Measurements from ENCODE around the gene OLFM1.
"Not testable (repeated sequence)": the region's sequence is repeated elsewhere in the genome, so short reads cannot be mapped to it uniquely, and the experiment has no call there.

The OLFM1 gene

GRCh38 chr9:135060461-135061116, 26.9 kb upstream of the OLFM1 start:
- no peak for DNase-seq (ENCODE audit: low read depth in 4 of 4, low spot score in 1 of 4)

- no peak for DNase-seq (ENCODE audit: low read depth in 4 of 4, low spot score in 1 of 4)
Measured at GRCh38 chr9:135061441-135061840, 26.0 kb upstream of the OLFM1 start.

- no peak for DNase-seq (ENCODE audit: low read depth in 4 of 4, low spot score in 1 of 4)
Measured at GRCh38 chr9:135062254-135062653, 25.2 kb upstream of the OLFM1 start.

DNA sequence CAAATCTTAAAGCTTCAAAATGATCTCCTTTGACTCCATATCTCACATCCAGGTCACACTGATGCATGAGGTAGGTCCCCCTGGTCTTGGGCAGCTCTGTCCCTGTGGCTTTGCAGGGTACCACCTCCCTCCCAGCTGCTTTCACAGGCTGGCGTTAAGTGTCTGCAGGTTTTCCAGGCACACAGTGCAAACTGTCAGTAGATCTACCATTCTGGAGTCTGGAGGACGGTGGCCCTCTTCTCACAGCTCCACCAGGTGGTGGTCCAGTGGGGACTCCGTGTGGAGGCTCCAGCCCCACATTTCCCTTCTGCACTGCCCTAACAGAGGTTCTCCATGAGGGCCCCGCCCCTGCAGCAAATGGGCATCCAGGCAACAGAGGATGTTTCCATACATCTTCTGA, 24.0 kb upstream of the OLFM1 start:
- not testable (repeated sequence) for DNase-seq (ENCODE audit: low read depth in 4 of 4, low spot score in 1 of 4)

DNA sequence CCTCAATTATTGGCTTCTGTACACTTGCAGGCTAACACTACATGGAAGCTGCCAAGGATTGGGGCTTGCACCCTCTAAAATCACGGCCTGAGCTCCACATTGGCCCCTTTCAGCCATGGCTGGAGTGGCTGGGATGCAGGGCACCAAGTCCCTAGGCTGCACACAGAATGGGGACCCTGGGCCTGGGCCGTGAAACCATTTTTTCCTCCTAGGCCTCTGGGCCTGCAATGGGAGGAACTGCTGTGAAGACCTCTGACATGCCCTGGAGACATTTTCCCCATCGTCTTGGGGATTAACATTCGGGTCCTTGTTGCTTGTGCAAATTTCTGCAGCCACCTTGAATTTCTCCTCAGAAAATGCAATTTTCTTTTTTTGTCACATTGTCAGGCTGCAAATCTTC, 23.6 kb upstream of the OLFM1 start:
- not testable (repeated sequence) for DNase-seq (ENCODE audit: low read depth in 4 of 4, low spot score in 1 of 4)

DNA sequence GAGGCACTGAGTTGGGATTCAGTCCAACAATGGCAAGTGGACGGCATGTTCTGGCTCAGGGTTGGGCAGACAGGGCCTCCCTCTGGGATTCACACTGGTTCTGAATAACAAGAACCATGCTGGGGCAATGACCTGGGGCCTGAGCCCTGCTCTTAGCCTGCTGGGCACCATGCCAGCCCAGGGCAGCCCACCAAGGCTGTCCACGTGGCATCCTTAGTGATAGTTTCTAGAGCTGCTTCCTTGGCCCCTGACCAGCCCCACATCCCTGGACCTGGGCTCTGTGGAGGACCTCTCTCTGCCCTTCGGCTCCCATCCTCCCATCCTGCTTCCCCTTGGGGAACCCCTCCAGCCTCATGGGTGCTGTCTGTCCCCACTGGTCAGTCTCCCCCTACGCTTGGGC, 22.3 kb upstream of the OLFM1 start:
- DNase-seq (ENCODE audit: low read depth in 4 of 4, low spot score in 1 of 4): no peak

DNA sequence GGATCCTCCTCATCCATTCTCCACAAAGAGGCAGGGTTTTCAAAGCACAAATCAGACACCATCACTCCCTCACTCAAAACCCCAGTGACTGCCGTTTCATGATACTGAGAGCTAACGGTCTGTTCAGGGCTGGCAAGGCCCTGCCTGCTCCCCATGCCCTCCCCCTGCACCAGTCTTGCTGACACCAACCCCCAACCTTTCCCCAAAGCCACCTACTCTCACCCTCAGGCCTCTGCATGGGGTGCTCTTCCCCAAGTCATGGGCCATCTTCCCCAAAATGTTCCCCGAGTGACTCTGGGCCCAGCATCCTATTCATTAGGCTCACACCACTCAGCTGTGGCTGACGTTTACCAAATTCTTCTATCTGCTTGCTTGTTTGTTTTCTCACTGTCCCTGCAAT, 21.7 kb upstream of the OLFM1 start:
- no peak for DNase-seq (ENCODE audit: low read depth in 4 of 4, low spot score in 1 of 4)

DNA sequence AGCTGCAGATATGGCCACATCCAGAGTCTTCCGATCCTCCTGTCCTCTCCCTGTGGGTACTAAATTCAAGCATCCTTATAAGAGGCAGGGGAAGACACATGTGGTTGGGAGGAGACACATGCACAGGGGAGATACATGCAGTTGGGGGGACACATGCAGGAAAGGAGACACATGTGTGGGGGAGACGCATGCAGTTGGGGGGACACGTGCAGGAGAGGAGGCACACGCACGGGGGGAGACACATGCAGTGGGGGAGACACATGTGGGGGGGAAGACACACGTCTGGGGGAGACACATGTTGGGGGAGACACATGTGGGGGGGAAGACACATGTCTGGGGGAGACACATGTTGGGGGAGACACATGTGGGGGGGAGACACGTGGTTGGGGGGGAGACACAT, 21.2 kb upstream of the OLFM1 start:
- no peak for DNase-seq (ENCODE audit: low read depth in 4 of 4, low spot score in 1 of 4)

DNA sequence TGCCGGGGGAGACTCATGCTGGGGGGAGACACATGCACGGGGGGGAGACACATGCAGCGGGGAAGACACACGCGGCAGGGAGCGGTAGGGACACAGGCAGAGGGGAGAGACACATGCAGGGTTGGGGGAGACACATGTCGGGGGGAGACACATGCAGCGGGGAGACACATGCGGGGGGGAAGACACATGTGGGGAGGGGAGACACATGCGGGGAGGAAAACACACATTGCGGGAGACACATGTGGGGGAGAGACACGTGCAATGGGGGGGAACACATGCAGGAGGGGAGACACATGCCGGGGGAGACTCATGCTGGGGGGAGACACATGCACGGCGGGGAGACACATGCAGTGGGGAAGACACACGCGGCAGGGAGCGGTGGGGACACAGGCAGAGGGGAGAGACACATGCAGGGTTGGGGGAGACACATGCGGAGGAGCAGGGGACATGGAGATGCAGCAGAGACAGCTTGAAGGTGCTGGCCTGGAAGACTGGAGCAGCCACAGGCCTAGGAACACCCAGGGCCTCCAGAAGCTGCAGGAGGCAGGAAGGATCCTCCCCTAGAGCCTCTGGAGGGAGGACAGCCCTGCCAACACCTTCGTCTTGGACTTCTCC, 20.3 kb upstream of the OLFM1 start:
- DNase-seq (ENCODE audit: low read depth in 4 of 4, low spot score in 1 of 4): no peak

DNA sequence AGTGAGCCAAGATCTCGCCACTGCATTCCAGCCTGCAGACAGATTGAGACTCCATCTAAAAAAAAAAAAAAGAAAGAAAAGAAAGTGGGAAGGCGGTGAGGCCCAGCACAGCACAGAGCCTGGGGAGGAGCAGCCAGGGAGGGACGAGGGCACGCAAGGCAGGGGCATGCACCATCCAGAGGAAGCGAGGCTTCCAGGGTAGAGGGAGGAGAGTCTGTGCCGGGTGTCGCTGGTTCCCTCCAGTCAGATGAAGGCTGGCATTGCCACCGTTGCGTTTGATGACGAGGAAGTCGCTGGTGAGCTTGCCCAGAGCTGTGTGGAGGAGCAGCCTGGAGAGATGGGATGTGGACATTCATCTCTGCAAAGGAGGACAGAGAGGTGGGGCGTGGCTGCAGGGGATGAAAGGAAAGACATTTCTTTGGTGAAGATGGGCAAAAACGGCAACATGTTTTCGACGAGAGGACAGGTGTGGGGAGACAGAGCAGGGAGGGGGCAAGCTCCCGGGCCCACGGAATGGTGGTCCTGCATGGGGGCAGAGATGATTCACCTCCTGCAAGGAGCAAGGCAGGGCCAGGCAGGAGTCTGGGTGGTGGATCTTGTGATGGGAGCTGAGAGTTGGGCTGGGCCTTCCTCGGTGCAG, 18.6 kb upstream of the OLFM1 start:
- no peak for DNase-seq (ENCODE audit: low read depth in 4 of 4, low spot score in 1 of 4)

- DNase-seq (ENCODE audit: low read depth in 4 of 4, low spot score in 1 of 4): no peak
Measured at GRCh38 chr9:135069558-135070197, 17.8 kb upstream of the OLFM1 start.

- DNase-seq (ENCODE audit: low read depth in 4 of 4, low spot score in 1 of 4): no peak
Measured at GRCh38 chr9:135070198-135070951, 17.1 kb upstream of the OLFM1 start.

DNA sequence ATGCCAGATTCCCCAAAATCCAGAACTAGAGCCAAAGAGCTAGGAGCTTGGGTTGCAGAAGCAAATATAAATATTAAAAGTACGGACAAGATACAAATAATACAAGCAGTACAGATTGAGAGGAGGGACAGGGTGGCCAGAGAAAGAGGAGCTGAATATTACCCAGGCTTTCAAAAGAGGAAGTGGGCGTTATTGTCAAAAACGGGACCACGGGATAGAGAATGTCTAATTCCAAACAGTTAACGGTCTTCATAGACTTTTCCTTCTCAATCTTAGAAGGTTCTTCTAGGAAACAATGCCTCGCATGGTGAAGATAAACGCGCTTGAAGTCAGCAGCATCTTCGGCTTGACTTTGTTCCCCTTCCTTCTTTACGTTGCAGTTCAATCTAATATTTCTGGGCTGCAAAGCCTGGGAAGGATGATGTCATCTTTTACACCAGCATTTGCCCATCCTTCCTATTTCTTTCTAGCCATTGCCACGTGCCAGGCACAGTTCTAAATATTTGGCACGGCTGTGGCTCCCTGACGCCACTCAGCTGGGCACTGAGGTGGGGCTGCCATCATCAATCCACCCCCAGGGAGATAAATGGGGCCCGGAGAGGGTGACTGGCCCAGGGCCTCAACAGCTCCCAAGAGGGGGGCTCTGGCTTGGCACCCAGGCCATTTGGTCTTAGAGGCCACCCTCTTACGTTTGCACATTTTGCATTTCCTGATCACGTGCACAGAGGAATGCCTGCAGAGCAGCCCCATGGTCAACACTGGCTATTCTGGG, 16.3 kb upstream of the OLFM1 start:
- no peak for DNase-seq (ENCODE audit: low read depth in 4 of 4, low spot score in 1 of 4)

GRCh38 chr9:135073081-135073740, 14.3 kb upstream of the OLFM1 start:
- DNase-seq (ENCODE audit: low read depth in 4 of 4, low spot score in 1 of 4): no peak

DNA sequence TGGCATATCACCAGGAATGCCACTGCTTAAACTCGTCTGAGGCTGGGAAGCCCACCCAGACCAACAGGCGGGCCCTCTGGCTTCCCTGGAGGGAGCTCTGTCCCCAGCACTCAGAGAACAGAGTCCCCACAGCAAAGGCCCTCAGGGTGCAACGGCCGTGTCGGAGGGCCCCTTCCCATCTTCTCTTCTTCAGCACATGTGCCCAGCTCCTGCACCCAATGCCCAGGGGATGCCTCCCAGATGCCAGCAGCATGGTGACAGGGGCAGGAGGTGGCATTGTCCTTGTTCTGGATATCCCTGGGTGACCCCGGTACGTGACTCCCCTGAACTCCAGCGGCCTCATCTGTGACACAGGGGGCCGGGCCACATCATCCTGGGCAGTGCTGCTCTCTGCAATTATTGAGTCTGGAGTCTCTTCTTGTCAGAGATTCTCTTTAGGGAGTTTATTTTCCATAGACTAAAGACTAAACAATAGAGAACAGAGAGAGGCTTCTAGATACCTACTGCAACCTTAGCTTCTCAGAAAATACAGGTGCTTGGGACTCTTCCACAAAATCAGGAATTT, 13.6 kb upstream of the OLFM1 start:
- no peak for DNase-seq (ENCODE audit: low read depth in 4 of 4, low spot score in 1 of 4)

DNA sequence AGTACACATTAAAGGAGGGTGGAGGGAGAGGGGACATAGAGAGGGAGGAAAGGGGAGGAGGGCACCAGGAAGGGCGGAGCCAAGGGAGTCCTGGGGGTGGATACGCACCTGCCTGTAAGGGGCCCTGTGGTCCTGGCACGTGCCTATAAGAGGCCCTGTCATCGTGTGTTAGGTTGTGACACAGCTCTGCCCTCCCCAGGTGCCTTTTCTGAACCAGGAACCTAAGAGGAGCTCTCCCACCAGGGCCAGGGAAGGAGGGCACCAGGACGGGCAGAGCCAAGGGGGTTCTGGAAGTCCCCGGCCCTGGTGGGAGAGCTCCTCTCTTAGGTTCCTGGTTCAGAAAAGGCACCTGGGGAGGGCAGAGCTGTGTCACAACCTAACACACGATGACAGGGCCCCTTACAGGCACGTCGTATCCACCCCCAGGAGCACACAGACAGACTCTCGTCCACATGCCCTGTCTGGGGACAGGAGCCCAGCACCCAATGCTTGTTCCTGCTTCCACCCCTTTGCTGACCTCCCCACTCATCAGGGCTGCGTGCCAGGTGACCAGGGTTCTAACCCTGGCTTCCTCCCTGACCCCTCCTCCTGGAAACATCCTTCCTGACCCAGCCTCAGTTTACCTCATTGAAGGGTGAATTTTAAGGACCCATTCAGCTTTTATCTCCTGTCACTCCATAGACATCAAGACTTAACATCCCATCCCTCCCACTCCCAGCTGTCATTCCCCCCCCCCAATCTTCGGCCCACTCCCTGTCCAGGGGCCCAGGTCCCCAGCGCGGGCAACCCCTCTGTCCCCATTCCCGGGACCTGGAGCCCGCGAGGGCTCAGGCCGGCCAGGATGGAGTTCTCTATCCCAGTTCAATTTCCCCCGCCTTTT, 12.9 kb upstream of the OLFM1 start:
- DNase-seq (ENCODE audit: low read depth in 4 of 4, low spot score in 1 of 4): no peak

GRCh38 chr9:135075234-135076142, 12.0 kb upstream of the OLFM1 start:
- no peak for DNase-seq (ENCODE audit: low read depth in 4 of 4, low spot score in 1 of 4)
